Tibial nerve (tissue), 4 donors: ENCODE data around the gene TRDN. TPM values are rescaled to one million over a fixed set of nuclear protein-coding genes. Genes with fewer than 3 reads are reported as not detected.

Source experiments
- DNase-seq, 2 donors: peaks; one replicate each; pipeline ENCODE4 v3.0.0-alpha.2; 2019; ENCODE audit warnings: low spot score in 2 of 2
- H3K27ac ChIP-seq, 4 donors: fragments of 200-600 bp; sonication (generic) in 3 of 4; one replicate each; pipeline ENCODE4 v1.5.1; 2017 to 2019; ENCODE audit warnings: mild to moderate bottlenecking in 1 of 4
- H3K27me3 ChIP-seq, 2 donors: fragments of 200-600 bp; sonication (generic) in 1 of 2; one replicate each; pipeline versions ENCODE4 v1.5.1 to v1.6.0; 2017 to 2019
- H3K36me3 ChIP-seq, 3 donors: fragments of 200-600 bp; sonication (generic); one replicate each; pipeline ENCODE4 v1.5.1; 2018 to 2019
- H3K4me1 ChIP-seq, 4 donors: fragments of 200-600 bp; sonication (generic) in 3 of 4; one replicate each; pipeline ENCODE4 v1.5.1; 2017 to 2019
- H3K4me3 ChIP-seq, 4 donors: fragments of 200-600 bp; sonication (generic) in 3 of 4; one replicate each; pipeline ENCODE4 v1.5.1; 2017 to 2019; ENCODE audit warnings: mild to moderate bottlenecking in 1 of 4, moderate library complexity in 1 of 4
- H3K9me3 ChIP-seq, 4 donors: fragments of 200-600 bp; sonication (generic) in 3 of 4; one replicate each; pipeline ENCODE4 v1.5.1; 2017 to 2019
- CTCF ChIP-seq, 5 experiments: fragments of 200-600 bp in 3 of 5; fragments of 450-650 bp in 2 of 5; sonication (generic) in 3 of 5; IDR thresholded peaks; one replicate each; pipeline ENCODE4 v1.5.1; 2016 to 2019; ENCODE audit warnings: antibody characterized with exemption in 5 of 5, mild to moderate bottlenecking in 3 of 5, moderate library complexity in 2 of 5
- EP300 ChIP-seq, 2 donors: sonication (generic); formaldehyde crosslinking; IDR thresholded peaks; one replicate each; pipeline ENCODE4 v1.6.1; 2017; ENCODE audit warnings: antibody characterized with exemption in 2 of 2, mild to moderate bottlenecking in 1 of 2
- POLR2A ChIP-seq, 2 donors: fragments of 450-650 bp; IDR thresholded peaks; one replicate each; pipeline ENCODE4 v1.6.1; 2017; ENCODE audit warnings: antibody characterized with exemption in 2 of 2, mild to moderate bottlenecking in 2 of 2, moderate library complexity in 2 of 2
- WGBS, 2 donors: methylation state at CpG; one replicate each; pipeline ENCODE4 v1.1.5; 2018; 5-methylcytosine and 5-hydroxymethylcytosine counted together
- total RNA-seq, 4 donors: library from RNA; depleted of rRNA; stranded (reverse); fragments of >200 nt; gene quantifications; one replicate each; pipeline ENCODE4 v1.1.0, GENCODE V29; 2016

Gene TRDN
- total RNA-seq, 4 donors from 2014 or later: 0.30 to 0.59 TPM; not detected in 2

GRCh38 chr6:123640567-123641187 is 3.9 kb upstream of the TRDN start:
- TF ChIP-seq CTCF (IDR thresholded peaks at IDR 0.05) (no peak), EP300 (IDR thresholded peaks at IDR 0.05) (no peak), POLR2A (IDR thresholded peaks at IDR 0.05) (no peak)

GRCh38 chr6:123638865-123639264 is 2.1 kb upstream of the TRDN start:
- H3K4me3 ChIP-seq: no peak overlapping the region
- 9 to 14% methylated on average over 1 of the region's 1 CpG for WGBS, 2 donors
- TF ChIP-seq EP300 (IDR thresholded peaks at IDR 0.05): no peak
- TF ChIP-seq POLR2A (IDR thresholded peaks at IDR 0.05): no peak
- no peak for TF ChIP-seq CTCF (IDR thresholded peaks at IDR 0.05)
- no peaks in the 10 kb centered on the region for H3K9me3 ChIP-seq
- peaks cover 0 to 10% (median 0%) of the 10 kb centered on the region in 4 donors for H3K4me1 ChIP-seq
- H3K27ac ChIP-seq: no peak overlapping the region
- H3K36me3 ChIP-seq: no peaks in the 10 kb centered on the region
- DNase-seq: no peak
- no peaks in the 10 kb centered on the region for H3K27me3 ChIP-seq

More at GRCh38 chr6:123640567-123641187, 3.9 kb upstream of the TRDN start:
- no peak for DNase-seq
- no peak overlapping the region for H3K4me3 ChIP-seq
- H3K36me3 ChIP-seq: no peaks in the 10 kb centered on the region
- H3K27ac ChIP-seq: no peak overlapping the region
- WGBS, 2 donors: 55 to 59% methylated on average over 6 of the region's 6 CpGs
- no peaks in the 10 kb centered on the region for H3K9me3 ChIP-seq
- no peaks in the 10 kb centered on the region for H3K27me3 ChIP-seq
- peaks cover 0 to 2% (median 0%) of the 10 kb centered on the region in 4 donors for H3K4me1 ChIP-seq

DNA sequence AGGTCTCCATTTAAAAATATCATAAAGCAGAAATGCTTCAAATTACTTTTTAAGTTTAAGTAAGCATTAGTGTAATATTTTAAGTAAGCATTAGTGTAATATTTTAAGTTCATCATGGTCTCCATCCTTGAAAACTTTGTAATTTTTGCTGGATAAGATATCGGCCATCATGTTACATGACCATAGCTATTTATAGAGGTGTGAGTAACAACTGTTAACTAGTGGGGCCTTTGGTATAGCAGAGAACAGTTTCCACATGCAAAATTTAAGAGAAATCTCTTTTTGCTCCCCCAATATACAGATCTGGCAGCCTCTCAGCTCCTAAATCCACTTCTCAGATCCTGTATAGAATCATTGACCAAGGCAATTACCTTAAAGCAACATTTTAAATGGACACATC is 468 bp downstream of the TRDN start:
- Histone ChIP-seq H3K4me3 (no peak overlapping the region), H3K9me3 (no peaks in the 10 kb centered on the region), H3K27me3 (no peaks in the 10 kb centered on the region), H3K27ac (no peak overlapping the region), H3K4me1 (peaks cover 0 to 10% (median 0%) of the 10 kb centered on the region in 4 donors), H3K36me3 (no peaks in the 10 kb centered on the region)
- WGBS, 2 donors: 80 to 81% methylated on average over 1 of the region's 1 CpG
- TF ChIP-seq POLR2A (IDR thresholded peaks at IDR 0.05) (no peak), EP300 (IDR thresholded peaks at IDR 0.05) (no peak), CTCF (IDR thresholded peaks at IDR 0.05) (no peak)
- no peak for DNase-seq

- 90 to 96% methylated on average over 1 of the region's 1 CpG for WGBS, 2 donors
- Histone ChIP-seq H3K9me3 (no peaks in the 10 kb centered on the region), H3K27ac (no peak overlapping the region), H3K36me3 (no peaks in the 10 kb centered on the region), H3K27me3 (no peaks in the 10 kb centered on the region), H3K4me3 (no peak overlapping the region), H3K4me1 (peaks cover 0 to 10% (median 0%) of the 10 kb centered on the region in 4 donors)
- DNase-seq: no peak
- TF ChIP-seq EP300 (IDR thresholded peaks at IDR 0.05): no peak
- no peak for TF ChIP-seq POLR2A (IDR thresholded peaks at IDR 0.05)
- TF ChIP-seq CTCF (IDR thresholded peaks at IDR 0.05): no peak
Measured at GRCh38 chr6:123635567-123635966, 1.2 kb downstream of the TRDN start.

DNA sequence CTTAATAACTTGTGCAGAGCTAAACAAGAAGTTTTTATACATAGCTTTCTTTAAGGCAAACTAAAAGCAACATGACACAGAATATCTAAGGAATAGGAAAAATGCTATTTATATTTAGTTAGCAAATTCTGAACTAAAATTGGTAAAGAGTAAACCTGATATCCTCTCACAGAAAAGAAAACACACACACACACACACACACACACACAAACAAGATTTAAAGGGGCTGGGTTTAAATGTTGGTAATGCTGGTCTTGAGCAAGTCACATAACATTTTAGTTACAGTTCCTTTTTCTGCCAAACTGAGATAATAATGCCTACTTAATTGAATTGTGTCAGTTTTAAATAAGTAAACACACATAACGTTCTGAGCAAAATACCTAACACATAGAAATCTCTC is 1.6 kb downstream of the TRDN start:
- WGBS, 2 donors: 49 to 56% methylated on average over 1 of the region's 1 CpG
- H3K4me1 ChIP-seq: peaks cover 0 to 10% (median 0%) of the 10 kb centered on the region in 4 donors
- H3K4me3 ChIP-seq: no peak overlapping the region
- H3K9me3 ChIP-seq: no peaks in the 10 kb centered on the region
- H3K27ac ChIP-seq: no peak overlapping the region
- DNase-seq: no peak
- no peaks in the 10 kb centered on the region for H3K36me3 ChIP-seq
- no peak for TF ChIP-seq CTCF (IDR thresholded peaks at IDR 0.05)
- no peak for TF ChIP-seq POLR2A (IDR thresholded peaks at IDR 0.05)
- TF ChIP-seq EP300 (IDR thresholded peaks at IDR 0.05): no peak
- H3K27me3 ChIP-seq: no peaks in the 10 kb centered on the region
